GM19452 (cell line): ENCODE measurements around the gene UGT2A3.

Source experiments
- ATAC-seq: cut with Tn5 transposase; IDR thresholded peaks from one replicate; pipeline ENCODE4 v1.9.1; 2021; ENCODE audit not compliant: unreplicated experiment

UGT2A3 gene

DNA sequence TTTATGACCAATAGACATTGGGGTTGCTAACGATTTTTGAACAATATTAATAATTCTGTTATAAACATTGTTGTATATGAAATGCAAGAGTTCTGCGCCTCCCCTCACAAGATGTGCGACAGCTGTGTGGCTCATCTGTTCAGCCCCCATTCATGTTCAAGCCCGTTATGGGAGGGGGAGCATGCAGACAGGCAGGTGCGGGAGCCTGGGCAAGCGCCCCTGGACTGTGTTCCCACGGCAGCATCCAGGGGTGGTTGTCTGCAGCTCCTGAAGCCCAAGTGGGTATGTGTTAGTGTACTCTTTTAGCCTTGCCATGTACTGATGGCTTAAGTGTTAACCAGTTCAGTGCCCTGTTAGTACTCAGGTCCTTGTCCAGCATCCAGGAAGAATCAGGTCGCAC, 34.6 kb downstream of the UGT2A3 start:
- ATAC-seq, result no peak

DNA sequence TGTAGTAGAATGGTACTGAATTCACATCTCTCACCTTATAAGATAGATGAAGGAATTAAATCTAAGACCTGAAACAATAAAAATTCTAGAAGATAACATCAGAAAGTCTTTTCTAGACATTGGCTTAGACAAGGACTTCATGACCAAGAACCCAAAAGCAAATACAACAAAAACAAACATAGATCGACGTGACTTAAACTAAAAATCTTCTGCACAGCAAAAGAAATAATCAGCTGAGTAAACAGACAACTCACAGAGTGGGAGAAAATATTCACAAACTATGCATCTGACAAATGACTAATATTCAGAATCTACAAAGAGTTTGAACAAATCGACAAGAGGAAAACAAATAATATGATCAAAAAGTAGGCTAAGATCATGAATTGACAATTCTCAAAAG, 38.8 kb downstream of the UGT2A3 start:
- no peak for ATAC-seq

GRCh38 chr4:68909385-68909784, 42.2 kb downstream of the UGT2A3 start:
- no peak for ATAC-seq

DNA sequence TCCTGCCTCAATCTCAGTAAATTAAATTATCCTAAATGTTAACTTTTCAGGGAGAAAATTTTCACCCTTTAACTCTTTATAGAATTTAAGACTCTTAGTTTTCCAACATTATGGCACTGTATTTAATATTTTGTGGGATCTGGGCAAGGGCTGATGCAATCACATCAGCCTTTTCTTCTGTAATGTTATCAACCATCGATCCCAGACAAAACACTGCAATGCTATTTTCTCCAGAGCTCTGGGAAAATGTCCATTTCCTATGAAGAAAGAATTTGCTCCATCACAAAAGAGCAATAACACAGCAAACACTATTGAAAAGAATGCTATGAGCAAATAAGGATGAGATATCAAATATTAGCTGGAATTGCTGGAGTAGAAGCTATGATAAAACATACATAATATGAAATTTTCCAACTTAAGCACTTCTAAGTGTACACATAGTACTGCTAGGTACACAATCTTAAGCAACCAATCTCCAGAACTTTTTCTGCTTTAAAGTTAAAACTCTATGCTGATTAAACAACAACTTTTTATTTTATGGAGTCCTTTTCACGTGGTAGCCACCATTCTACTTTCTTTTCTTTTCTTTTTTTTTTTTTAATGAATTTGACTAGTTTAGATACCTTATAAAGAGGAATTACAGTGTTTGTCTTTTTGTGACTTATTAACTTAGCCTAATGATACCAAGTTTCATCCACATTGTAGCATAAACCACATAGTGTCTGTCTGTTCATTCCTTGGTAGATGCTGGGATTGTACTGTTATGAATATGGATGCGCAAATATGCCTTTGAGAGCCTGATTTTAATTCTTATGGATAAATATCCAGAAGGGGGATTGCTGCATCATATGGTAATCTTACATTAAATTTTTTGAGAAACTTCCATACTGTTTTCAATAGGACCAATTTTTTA, 43.6 kb downstream of the UGT2A3 start:
- no peak for ATAC-seq

DNA sequence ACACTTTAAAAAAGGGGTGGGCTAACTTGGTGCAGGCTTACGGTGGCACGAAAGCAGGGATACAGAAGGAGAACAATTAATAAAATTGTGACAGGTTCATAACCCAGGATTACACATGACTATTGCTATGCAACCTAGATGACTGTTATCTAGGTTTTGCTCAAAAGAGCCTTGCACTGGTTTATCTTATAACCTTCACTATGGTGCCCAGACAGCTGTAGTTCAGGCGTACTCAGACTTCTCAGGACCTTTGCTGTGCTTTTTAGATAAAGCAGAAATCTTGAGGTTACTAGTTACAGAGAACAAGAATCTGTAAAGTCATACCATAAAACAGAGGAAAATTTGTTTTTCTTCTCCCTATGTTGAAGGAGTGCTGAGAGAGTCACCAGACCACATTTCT, 44.4 kb downstream of the UGT2A3 start:
- ATAC-seq, result no peak

DNA sequence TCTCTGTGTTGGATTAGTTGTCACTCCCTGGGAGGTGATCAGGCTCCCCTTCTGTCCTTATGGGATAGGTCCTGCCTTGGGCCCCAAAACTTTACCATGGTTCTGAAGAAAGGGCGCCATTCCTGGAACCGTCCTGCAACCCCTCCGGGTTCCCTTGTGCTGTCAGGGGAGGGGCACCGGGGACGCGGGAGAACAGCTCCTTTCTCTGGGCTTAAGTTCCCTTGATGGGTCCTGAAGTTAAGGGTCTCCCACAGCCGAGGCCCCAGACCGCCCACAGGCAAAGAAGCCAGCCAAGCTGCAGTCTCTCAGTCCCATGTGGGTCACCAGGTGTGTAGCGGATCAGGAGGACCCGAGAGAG, 44.8 kb downstream of the UGT2A3 start:
- no peak for ATAC-seq

DNA sequence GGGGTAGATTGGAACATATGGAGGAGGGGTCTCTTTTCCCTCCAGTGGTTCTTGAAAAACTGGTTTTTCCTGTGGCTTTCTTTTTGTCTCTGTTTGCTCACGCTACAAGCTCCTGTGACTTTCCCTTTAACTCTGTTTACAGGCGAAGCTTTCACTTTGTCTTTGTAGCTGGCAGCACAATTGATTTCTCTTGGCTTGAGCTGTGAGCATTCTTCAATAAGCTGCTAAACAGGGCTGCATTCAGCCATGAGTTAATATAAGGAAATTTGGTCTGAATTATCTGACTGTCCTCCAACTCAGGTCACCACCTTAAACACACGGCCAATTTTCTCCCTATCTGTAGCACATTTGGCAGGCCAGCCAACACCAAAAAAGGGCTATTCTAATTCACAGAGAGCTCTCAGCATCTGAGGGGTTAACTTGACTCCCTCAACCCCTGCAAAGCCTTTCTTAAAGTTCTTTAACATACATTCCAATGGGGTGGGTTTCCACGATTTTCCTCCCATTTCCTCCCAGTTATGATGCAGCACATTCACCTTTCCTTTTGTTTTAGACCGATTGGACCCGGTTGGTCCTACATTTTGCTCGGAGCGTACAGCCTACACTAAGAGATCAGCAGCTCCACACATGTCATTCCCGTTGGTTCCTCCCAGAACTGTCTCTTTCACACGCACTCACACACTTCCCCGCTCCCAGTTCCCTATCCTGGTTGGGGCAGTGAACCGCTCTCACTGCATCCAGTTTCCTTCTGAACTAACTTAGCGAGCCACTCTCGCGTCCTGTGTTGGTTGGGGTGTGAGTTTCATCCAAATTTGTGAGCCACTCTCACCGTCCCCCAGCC, 45.4 kb downstream of the UGT2A3 start:
- ATAC-seq, result no peak

GRCh38 chr4:68905598-68905938, 46.0 kb downstream of the UGT2A3 start:
- no peak for ATAC-seq

DNA sequence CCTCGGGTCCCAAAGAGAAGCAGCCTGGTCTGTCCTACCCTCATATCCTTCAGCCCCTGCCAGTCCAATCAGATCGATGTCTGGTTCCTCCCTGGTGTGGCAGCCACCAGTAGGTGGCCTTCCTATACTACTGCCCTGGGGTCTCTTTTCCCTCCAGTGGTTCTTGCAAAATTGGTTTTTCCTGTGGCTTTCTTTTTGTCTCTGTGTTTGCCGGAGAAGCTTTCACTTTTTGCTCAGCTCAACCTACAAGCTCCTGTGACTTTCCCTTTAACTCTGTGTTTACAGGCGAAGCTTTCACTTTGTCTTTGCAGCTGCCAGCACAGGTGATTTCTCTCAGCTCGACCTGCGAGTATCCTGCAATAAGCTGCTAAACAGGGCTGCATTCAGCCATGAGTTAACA, 46.8 kb downstream of the UGT2A3 start:
- peak; percentile 58 for ATAC-seq

GRCh38 chr4:68896749-68897148, 54.9 kb downstream of the UGT2A3 start:
- no peak for ATAC-seq

- no peak for ATAC-seq
Measured at GRCh38 chr4:68895561-68896198, 55.9 kb downstream of the UGT2A3 start.

- no peak for ATAC-seq
Measured at GRCh38 chr4:68892861-68893260, 58.7 kb downstream of the UGT2A3 start.

GRCh38 chr4:68891678-68892077, 59.9 kb downstream of the UGT2A3 start:
- ATAC-seq, result no peak

DNA sequence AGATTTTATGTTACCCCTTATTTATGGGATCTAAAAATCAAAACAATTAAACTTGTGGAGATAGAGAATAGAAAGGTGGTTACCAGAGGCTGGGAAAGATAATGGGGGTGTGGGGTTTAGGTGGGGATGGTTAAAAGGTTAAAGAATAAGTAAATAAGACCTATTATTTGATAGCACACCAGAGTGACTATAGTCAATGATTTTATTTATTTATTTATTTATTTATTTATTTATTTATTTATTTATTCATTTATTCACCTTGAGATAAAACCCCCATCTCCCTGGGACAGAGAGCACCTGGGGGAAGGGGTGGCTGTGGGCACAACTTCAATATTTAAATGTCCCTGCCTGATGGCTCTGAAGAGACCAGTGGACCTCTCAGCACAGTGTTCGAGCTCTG, 66.1 kb downstream of the UGT2A3 start:
- no peak for ATAC-seq

DNA sequence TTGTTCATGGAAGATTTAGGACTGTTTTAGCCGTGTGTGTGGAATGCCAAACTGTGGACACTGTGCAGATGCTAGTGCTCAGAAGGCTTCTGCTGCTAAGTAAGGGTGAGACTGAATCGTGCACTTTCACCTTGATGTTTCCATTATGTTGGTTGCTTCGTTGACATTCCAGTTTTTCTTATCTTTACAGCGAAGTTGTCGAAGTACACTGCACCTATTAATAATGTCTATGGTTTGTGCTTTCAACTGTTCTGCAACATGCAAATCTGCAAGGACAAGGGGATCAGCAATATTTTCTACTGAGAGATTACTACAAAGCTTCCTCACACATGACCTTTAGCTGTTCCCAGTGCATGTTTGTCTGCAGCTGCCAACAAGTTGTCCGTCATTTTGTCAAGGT, 67.7 kb downstream of the UGT2A3 start:
- no peak for ATAC-seq
